ENCODE data around the gene APBA1.
"Not testable (repeated sequence)": the region's sequence is repeated elsewhere in the genome, so short reads cannot be mapped to it uniquely, and the experiment has no call there.

Gene APBA1

GRCh38 chr9:69444021-69444420, 228.2 kb downstream of the APBA1 start:
- in situ Hi-C loops (cut with HindIII; ENCODE audit: low sequenced_read_pairs): no loop called here
- DNase-seq (ENCODE audit: low read depth, low spot score): peak; percentile 38
- TF ChIP-seq, protein P1, sequence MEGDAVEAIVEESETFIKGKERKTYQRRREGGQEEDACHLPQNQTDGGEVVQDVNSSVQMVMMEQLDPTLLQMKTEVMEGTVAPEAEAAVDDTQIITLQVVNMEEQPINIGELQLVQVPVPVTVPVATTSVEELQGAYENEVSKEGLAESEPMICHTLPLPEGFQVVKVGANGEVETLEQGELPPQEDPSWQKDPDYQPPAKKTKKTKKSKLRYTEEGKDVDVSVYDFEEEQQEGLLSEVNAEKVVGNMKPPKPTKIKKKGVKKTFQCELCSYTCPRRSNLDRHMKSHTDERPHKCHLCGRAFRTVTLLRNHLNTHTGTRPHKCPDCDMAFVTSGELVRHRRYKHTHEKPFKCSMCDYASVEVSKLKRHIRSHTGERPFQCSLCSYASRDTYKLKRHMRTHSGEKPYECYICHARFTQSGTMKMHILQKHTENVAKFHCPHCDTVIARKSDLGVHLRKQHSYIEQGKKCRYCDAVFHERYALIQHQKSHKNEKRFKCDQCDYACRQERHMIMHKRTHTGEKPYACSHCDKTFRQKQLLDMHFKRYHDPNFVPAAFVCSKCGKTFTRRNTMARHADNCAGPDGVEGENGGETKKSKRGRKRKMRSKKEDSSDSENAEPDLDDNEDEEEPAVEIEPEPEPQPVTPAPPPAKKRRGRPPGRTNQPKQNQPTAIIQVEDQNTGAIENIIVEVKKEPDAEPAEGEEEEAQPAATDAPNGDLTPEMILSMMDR (IDR thresholded peaks at IDR 0.05; ENCODE audit: low read depth, low read length): no peak
- no peak overlapping the region for H3K4me3 ChIP-seq (ENCODE audit: low read depth, low read length)

- TF ChIP-seq, protein P1 (IDR thresholded peaks at IDR 0.05; ENCODE audit: low read depth, low read length): no peak
- in situ Hi-C loops (cut with HindIII; ENCODE audit: low sequenced_read_pairs): no loop called here
Observed at GRCh38 chr9:69443178-69443577, 229.0 kb downstream of the APBA1 start.

GRCh38 chr9:69442486-69442885, 229.7 kb downstream of the APBA1 start:
- TF ChIP-seq, protein P1 (IDR thresholded peaks at IDR 0.05; ENCODE audit: low read depth, low read length): no peak
- no peak for DNase-seq (ENCODE audit: low read depth, low spot score)
- H3K4me3 ChIP-seq (ENCODE audit: low read depth, low read length): no peak overlapping the region
- in situ Hi-C loops (cut with HindIII; ENCODE audit: low sequenced_read_pairs): no loop called here

More at GRCh38 chr9:69443178-69443577, 229.0 kb downstream of the APBA1 start:
- H3K4me3 ChIP-seq (ENCODE audit: low read depth, low read length): no peak overlapping the region
- DNase-seq (ENCODE audit: low read depth, low spot score): no peak

- H3K4me3 ChIP-seq (ENCODE audit: low read depth, low read length); DNase-seq (ENCODE audit: low read depth, low spot score); in situ Hi-C loops (cut with HindIII; ENCODE audit: low sequenced_read_pairs): not testable (repeated sequence)
Observed at GRCh38 chr9:69440254-69440955, 231.8 kb downstream of the APBA1 start.

- in situ Hi-C loops (cut with HindIII; ENCODE audit: low sequenced_read_pairs); DNase-seq (ENCODE audit: low read depth, low spot score); H3K4me3 ChIP-seq (ENCODE audit: low read depth, low read length): not testable (repeated sequence)
Observed at GRCh38 chr9:69439654-69440053, 232.5 kb downstream of the APBA1 start.

GRCh38 chr9:69433968-69434367, 238.2 kb downstream of the APBA1 start:
- in situ Hi-C loops (cut with HindIII; ENCODE audit: low sequenced_read_pairs): no loop called here
- TF ChIP-seq, protein P1 (IDR thresholded peaks at IDR 0.05; ENCODE audit: low read depth, low read length): no peak
- H3K4me3 ChIP-seq (ENCODE audit: low read depth, low read length): no peak overlapping the region
- DNase-seq (ENCODE audit: low read depth, low spot score): no peak

DNA sequence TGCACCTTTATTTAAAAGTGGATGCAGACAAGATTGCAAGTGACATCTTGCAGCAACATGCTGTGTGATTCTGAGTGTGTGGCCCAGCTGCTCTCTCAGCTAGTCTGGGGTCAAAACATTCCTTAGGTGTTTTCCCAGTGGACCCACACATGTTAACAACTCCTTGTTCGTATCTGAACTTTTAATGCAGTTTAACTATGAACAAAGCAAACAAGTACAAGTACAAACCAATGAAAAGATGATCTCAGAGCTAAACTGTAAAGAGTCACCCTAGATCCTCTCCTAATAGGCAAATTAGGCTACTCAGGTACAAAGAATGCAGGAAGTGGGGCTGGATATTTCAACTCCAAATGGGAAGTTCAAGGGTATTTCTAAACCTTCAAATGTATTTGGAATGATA, 238.8 kb downstream of the APBA1 start:
- TF ChIP-seq, protein P1 (IDR thresholded peaks at IDR 0.05; ENCODE audit: low read depth, low read length): no peak
- in situ Hi-C loops (cut with HindIII; ENCODE audit: low sequenced_read_pairs): no loop called here
- H3K4me3 ChIP-seq (ENCODE audit: low read depth, low read length): no peak overlapping the region
- no peak for DNase-seq (ENCODE audit: low read depth, low spot score)

DNA sequence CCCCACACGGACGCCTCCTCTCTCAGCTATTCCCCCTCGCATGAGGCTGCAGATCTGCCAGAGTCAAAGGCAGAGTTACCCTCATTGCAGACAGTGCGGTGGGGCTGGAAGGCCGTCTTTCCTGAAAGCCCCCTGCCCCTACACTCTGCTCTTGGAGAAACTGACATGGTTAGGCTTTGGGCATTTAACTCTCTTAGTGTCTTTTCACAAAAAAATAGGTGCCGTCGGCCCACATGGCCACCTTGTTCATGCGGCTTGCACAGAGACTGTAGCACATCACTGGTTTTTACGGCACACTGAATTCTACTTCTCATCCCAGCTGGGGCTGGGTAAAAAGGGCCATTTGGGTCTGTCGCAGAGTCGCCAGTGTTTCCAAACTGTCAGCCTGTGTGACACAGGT, 239.5 kb downstream of the APBA1 start:
- TF ChIP-seq, protein P1 (IDR thresholded peaks at IDR 0.05; ENCODE audit: low read depth, low read length): no peak
- DNase-seq (ENCODE audit: low read depth, low spot score): no peak
- in situ Hi-C loops (cut with HindIII; ENCODE audit: low sequenced_read_pairs): no loop called here
- no peak overlapping the region for H3K4me3 ChIP-seq (ENCODE audit: low read depth, low read length)
